22Rv1 (cell line): ENCODE results near the gene BFSP2.

Experiments used
- ZFX ChIP-seq: fragments of 450-650 bp; IDR thresholded peaks from 2 replicates; pipeline ENCODE4 v1.6.1; 2017; ENCODE audit warnings: antibody characterized with exemption, borderline replicate concordance
- TF ChIP-seq, protein P1 (sequence below): fragments of 450-650 bp; IDR thresholded peaks from 2 replicates; pipeline ENCODE4 v1.5.1; 2017; ENCODE audit warnings: mild to moderate bottlenecking

DNA sequence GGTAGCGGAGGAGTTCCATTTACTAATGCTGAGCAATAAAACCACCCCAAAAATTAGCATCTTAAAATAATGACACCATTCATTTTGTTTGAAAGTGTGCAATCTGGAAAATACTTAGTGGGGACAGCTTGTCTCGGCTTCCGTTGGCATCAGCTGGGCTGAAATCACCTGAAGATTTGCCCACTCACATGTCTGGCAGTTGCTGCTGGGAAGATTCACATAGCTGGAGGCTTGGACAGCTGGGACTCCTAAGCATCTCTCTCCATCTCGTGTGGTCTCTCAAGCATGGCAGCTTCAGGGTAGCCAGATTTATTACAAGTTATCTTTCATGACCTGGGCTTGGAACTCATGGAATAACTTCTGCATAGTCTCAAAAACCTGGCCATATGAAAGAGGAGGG lies 38.4 kb upstream of the BFSP2 start:
- TF ChIP-seq, protein P1, sequence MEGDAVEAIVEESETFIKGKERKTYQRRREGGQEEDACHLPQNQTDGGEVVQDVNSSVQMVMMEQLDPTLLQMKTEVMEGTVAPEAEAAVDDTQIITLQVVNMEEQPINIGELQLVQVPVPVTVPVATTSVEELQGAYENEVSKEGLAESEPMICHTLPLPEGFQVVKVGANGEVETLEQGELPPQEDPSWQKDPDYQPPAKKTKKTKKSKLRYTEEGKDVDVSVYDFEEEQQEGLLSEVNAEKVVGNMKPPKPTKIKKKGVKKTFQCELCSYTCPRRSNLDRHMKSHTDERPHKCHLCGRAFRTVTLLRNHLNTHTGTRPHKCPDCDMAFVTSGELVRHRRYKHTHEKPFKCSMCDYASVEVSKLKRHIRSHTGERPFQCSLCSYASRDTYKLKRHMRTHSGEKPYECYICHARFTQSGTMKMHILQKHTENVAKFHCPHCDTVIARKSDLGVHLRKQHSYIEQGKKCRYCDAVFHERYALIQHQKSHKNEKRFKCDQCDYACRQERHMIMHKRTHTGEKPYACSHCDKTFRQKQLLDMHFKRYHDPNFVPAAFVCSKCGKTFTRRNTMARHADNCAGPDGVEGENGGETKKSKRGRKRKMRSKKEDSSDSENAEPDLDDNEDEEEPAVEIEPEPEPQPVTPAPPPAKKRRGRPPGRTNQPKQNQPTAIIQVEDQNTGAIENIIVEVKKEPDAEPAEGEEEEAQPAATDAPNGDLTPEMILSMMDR = no peak
- no peak for TF ChIP-seq ZFX
